SK-N-SH treated with all-trans-retinoic acid at 6 μM for 48 hours (cell line): ENCODE measurements around the gene PALLD.

Experiments used
- ARNTL ChIP-seq: fragments of 450-650 bp; formaldehyde crosslinking; IDR thresholded peaks from 2 replicates; pipeline ENCODE4 v1.5.0; 2020; ENCODE audit warnings: low read depth, mild to moderate bottlenecking, moderate library complexity, borderline replicate concordance
- BACH2 ChIP-seq: fragments of 250-450 bp; sonication (Bioruptor Pico); IDR thresholded peaks from 2 replicates; pipeline ENCODE4 v1.9.0; 2021; ENCODE audit warnings: mild to moderate bottlenecking, borderline replicate concordance
- ESRRG ChIP-seq: fragments of 250-450 bp; sonication (Bioruptor Pico); IDR thresholded peaks from 2 replicates; pipeline ENCODE4 v1.6.1; 2021; ENCODE audit warnings: mild to moderate bottlenecking
- GLIS3 ChIP-seq: fragments of 250-450 bp; sonication (Bioruptor Pico); IDR thresholded peaks from 2 replicates; pipeline ENCODE4 v1.5.0; 2020; ENCODE audit warnings: mild to moderate bottlenecking, moderate library complexity
- OSR1 ChIP-seq: fragments of 250-450 bp; sonication (Bioruptor Pico); IDR thresholded peaks from 2 replicates; pipeline ENCODE4 v1.8.0; 2022; ENCODE audit warnings: moderate library complexity, mild to moderate bottlenecking, inconsistent platforms
- TOX ChIP-seq: fragments of 250-450 bp; sonication (Bioruptor Pico); IDR thresholded peaks from 2 replicates; pipeline ENCODE4 v1.8.0; 2021; ENCODE audit warnings: mild to moderate bottlenecking, moderate library complexity, borderline replicate concordance
- ZC3H10 ChIP-seq: fragments of 250-450 bp; sonication (Bioruptor Pico); IDR thresholded peaks from 2 replicates; pipeline ENCODE4 v1.5.1; 2021; ENCODE audit warnings: mild to moderate bottlenecking, moderate library complexity
- ZFP3 ChIP-seq: fragments of 250-450 bp; sonication (Bioruptor Pico); IDR thresholded peaks from 2 replicates; pipeline ENCODE4 v1.5.0; 2020; ENCODE audit warnings: mild to moderate bottlenecking, moderate library complexity
- ZFP30 ChIP-seq: fragments of 450-650 bp; formaldehyde crosslinking; IDR thresholded peaks from 2 replicates; pipeline ENCODE4 v1.5.0; 2022; ENCODE audit warnings: mild to moderate bottlenecking, moderate library complexity
- ZNF70 ChIP-seq: fragments of 450-650 bp; formaldehyde crosslinking; IDR thresholded peaks from 2 replicates; pipeline ENCODE4 v1.5.0; 2020; ENCODE audit warnings: mild to moderate bottlenecking, moderate library complexity
- TF ChIP-seq, protein P1 (sequence below): fragments of 250-450 bp; sonication (Bioruptor Pico); IDR thresholded peaks from 2 replicates; pipeline ENCODE4 v1.5.0; 2020; ENCODE audit warnings: mild to moderate bottlenecking, moderate library complexity
- TF ChIP-seq, protein P2 (sequence below): fragments of 250-450 bp; sonication (Bioruptor Pico); IDR thresholded peaks from 2 replicates; pipeline ENCODE4 v1.5.1; 2020; ENCODE audit warnings: low read depth, mild to moderate bottlenecking, moderate library complexity
- TF ChIP-seq, protein P3 (sequence below): fragments of 250-450 bp; sonication (Bioruptor Pico); IDR thresholded peaks from 2 replicates; pipeline ENCODE4 v1.8.0; 2020; ENCODE audit warnings: mild to moderate bottlenecking, moderate library complexity, borderline replicate concordance

DNA sequence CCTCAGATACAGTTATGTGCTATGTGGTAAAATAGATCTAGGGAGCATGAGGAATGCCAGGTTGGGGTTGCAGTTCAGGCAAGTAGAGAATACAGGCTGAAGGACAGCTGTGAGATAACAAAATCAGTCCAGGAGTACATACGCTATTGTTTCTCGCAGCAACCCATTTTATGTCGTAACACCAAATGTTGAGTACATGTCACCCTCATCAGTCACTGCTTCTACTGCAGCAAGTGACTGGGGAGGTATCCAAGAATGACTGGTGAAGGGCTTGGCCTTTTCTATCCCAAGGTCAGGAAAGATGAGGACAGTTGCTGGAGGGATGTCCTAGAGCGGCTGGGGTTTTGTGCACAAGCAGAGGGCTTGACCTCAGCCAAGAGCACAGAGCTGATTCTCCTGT lies 341.1 kb downstream of the PALLD start:
- TF ChIP-seq ZNF70 (CRISPR knock-in tag): no peak
- TF ChIP-seq, protein P1, sequence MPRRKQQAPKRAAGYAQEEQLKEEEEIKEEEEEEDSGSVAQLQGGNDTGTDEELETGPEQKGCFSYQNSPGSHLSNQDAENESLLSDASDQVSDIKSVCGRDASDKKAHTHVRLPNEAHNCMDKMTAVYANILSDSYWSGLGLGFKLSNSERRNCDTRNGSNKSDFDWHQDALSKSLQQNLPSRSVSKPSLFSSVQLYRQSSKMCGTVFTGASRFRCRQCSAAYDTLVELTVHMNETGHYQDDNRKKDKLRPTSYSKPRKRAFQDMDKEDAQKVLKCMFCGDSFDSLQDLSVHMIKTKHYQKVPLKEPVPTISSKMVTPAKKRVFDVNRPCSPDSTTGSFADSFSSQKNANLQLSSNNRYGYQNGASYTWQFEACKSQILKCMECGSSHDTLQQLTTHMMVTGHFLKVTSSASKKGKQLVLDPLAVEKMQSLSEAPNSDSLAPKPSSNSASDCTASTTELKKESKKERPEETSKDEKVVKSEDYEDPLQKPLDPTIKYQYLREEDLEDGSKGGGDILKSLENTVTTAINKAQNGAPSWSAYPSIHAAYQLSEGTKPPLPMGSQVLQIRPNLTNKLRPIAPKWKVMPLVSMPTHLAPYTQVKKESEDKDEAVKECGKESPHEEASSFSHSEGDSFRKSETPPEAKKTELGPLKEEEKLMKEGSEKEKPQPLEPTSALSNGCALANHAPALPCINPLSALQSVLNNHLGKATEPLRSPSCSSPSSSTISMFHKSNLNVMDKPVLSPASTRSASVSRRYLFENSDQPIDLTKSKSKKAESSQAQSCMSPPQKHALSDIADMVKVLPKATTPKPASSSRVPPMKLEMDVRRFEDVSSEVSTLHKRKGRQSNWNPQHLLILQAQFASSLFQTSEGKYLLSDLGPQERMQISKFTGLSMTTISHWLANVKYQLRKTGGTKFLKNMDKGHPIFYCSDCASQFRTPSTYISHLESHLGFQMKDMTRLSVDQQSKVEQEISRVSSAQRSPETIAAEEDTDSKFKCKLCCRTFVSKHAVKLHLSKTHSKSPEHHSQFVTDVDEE: no peak
- TF ChIP-seq OSR1 (CRISPR knock-in tag): no peak
- TF ChIP-seq, protein P2, sequence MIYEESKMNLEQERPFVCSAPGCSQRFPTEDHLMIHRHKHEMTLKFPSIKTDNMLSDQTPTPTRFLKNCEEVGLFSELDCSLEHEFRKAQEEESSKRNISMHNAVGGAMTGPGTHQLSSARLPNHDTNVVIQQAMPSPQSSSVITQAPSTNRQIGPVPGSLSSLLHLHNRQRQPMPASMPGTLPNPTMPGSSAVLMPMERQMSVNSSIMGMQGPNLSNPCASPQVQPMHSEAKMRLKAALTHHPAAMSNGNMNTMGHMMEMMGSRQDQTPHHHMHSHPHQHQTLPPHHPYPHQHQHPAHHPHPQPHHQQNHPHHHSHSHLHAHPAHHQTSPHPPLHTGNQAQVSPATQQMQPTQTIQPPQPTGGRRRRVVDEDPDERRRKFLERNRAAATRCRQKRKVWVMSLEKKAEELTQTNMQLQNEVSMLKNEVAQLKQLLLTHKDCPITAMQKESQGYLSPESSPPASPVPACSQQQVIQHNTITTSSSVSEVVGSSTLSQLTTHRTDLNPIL (CRISPR knock-in tag): no peak
- TF ChIP-seq ZFP30 (CRISPR knock-in tag): no peak
- TF ChIP-seq ARNTL (CRISPR knock-in tag): no peak
- no peak for TF ChIP-seq GLIS3 (CRISPR knock-in tag)
- TF ChIP-seq, protein P3, sequence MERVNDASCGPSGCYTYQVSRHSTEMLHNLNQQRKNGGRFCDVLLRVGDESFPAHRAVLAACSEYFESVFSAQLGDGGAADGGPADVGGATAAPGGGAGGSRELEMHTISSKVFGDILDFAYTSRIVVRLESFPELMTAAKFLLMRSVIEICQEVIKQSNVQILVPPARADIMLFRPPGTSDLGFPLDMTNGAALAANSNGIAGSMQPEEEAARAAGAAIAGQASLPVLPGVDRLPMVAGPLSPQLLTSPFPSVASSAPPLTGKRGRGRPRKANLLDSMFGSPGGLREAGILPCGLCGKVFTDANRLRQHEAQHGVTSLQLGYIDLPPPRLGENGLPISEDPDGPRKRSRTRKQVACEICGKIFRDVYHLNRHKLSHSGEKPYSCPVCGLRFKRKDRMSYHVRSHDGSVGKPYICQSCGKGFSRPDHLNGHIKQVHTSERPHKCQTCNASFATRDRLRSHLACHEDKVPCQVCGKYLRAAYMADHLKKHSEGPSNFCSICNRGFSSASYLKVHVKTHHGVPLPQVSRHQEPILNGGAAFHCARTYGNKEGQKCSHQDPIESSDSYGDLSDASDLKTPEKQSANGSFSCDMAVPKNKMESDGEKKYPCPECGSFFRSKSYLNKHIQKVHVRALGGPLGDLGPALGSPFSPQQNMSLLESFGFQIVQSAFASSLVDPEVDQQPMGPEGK: no peak
- no peak for TF ChIP-seq BACH2 (CRISPR knock-in tag)
- no peak for TF ChIP-seq ESRRG (CRISPR knock-in tag)
- TF ChIP-seq ZC3H10: no peak
- no peak for TF ChIP-seq TOX (CRISPR knock-in tag)
- no peak for TF ChIP-seq ZFP3 (CRISPR knock-in tag)
